ENCODE measurements around the gene CIT. TPM values are rescaled to one million over a fixed set of nuclear protein-coding genes. Genes with fewer than 3 reads are reported as not detected.

CIT gene
- polyA plus RNA-seq, 3 donors = 0.03 TPM; not detected in 2

GRCh38 chr12:119804011-119804641, 73.0 kb downstream of the CIT start:
- Histone ChIP-seq H3K9me3 (replicated peaks in 1 of 2; ENCODE audit: control insufficient read depth in 1 of 2, insufficient read depth in 1 of 2, low read length in 2 of 2) (no peaks in the 10 kb centered on the region), H3K79me2 (ENCODE audit: insufficient read depth, low read length) (no peaks in the 10 kb centered on the region), H3K4me1 (ENCODE audit: control insufficient read depth in 1 of 2, insufficient read depth in 2 of 2, low read length in 2 of 2) (no peaks in the 10 kb centered on the region), H3K4me2 (replicated peaks; ENCODE audit: extremely low read depth, low read length, poor library complexity, severe bottlenecking) (no peak overlapping the region), H3K36me3 (replicated peaks in 1 of 2; ENCODE audit: control insufficient read depth in 1 of 2, insufficient read depth in 2 of 2, low read length in 2 of 2) (peaks cover 21 to 80% of the 10 kb centered on the region in 2 donors), H3K27ac (ENCODE audit: low read depth in 1 of 2, low read length in 2 of 2) (no peak overlapping the region), H3K9ac (ENCODE audit: insufficient read depth, low read length, poor library complexity, severe bottlenecking) (no peak overlapping the region), H2AFZ (ENCODE audit: insufficient read depth, low read depth, low read length, poor library complexity, severe bottlenecking) (no peak overlapping the region), H4K20me1 (ENCODE audit: insufficient read depth, low read length) (no peaks in the 10 kb centered on the region), H3K27me3 (ENCODE audit: control insufficient read depth in 2 of 2, insufficient read depth in 2 of 2, low read length in 2 of 2) (no peaks in the 10 kb centered on the region), H3K4me3 (replicated peaks in 1 of 3; ENCODE audit: low read depth in 2 of 3, low read length in 3 of 3) (no peak overlapping the region)
- H3K4me1 Mint-ChIP-seq = no peaks in the 10 kb centered on the region
- H3K4me3 Mint-ChIP-seq = no peak overlapping the region
- H3K27ac Mint-ChIP-seq = no peak overlapping the region
- H3K27me3 Mint-ChIP-seq (ENCODE audit: low read depth in 3 of 3) = peaks cover 0 to 4% (median 0%) of the 10 kb centered on the region in 3 donors
- TF ChIP-seq CTCF (IDR thresholded peaks at IDR 0.05) = no peak
- peaks cover 51 to 82% of the 10 kb centered on the region in 2 donors for H3K36me3 Mint-ChIP-seq
- 91% methylated on average over 31 of the region's 32 CpGs for WGBS (ENCODE audit: insufficient coverage)
- intact Hi-C loops (cut with micrococcal nuclease) = no loop called here
- DNase-seq = no peak
- peaks cover 0 to 5% (median 3%) of the 10 kb centered on the region in 7 donors for H3K9me3 Mint-ChIP-seq

DNA sequence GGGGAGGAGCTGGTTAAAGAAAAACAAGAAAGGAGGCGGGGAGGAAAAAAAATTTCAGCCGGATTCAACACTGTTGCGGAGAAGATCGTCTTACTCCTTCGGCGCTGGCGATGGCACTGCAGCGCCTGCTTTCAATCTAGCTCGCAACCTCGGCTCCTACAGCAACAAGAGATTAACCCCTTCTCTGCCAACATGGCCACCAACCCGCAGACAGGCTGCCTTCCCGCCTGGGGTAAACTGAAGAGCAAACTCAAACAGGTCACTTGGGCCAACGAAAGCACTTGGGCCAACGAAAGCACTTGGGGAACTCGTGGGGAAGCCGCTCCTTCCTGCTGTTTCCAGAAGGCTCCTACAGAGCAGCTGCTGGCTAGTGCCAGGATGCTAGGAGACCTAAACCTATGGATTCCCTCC, 73.7 kb downstream of the CIT start:
- peaks cover 0 to 1% (median 0%) of the 10 kb centered on the region in 7 donors for H3K9me3 Mint-ChIP-seq
- 85% methylated on average over 16 of the region's 16 CpGs for WGBS (ENCODE audit: insufficient coverage)
- H3K4me1 ChIP-seq (ENCODE audit: control insufficient read depth in 1 of 2, insufficient read depth in 2 of 2, low read length in 2 of 2) = no peaks in the 10 kb centered on the region

More for the DNA sequence above, 73.7 kb downstream of the CIT start:
- intact Hi-C loops (cut with micrococcal nuclease) = no loop called here
- H3K27me3 Mint-ChIP-seq (ENCODE audit: low read depth in 3 of 3) = peaks cover 0 to 4% (median 0%) of the 10 kb centered on the region in 3 donors
- Histone ChIP-seq H3K36me3 (replicated peaks in 1 of 2; ENCODE audit: control insufficient read depth in 1 of 2, insufficient read depth in 2 of 2, low read length in 2 of 2) (peaks cover 18 to 80% of the 10 kb centered on the region in 2 donors), H3K79me2 (ENCODE audit: insufficient read depth, low read length) (no peaks in the 10 kb centered on the region), H2AFZ (ENCODE audit: insufficient read depth, low read depth, low read length, poor library complexity, severe bottlenecking) (no peak overlapping the region), H3K4me3 (replicated peaks in 1 of 3; ENCODE audit: low read depth in 2 of 3, low read length in 3 of 3) (no peak overlapping the region), H4K20me1 (ENCODE audit: insufficient read depth, low read length) (no peaks in the 10 kb centered on the region), H3K27ac (ENCODE audit: low read depth in 1 of 2, low read length in 2 of 2) (no peak overlapping the region), H3K9ac (ENCODE audit: insufficient read depth, low read length, poor library complexity, severe bottlenecking) (no peak overlapping the region), H3K27me3 (ENCODE audit: control insufficient read depth in 2 of 2, insufficient read depth in 2 of 2, low read length in 2 of 2) (no peaks in the 10 kb centered on the region), H3K4me2 (replicated peaks; ENCODE audit: extremely low read depth, low read length, poor library complexity, severe bottlenecking) (no peak overlapping the region), H3K9me3 (replicated peaks in 1 of 2; ENCODE audit: control insufficient read depth in 1 of 2, insufficient read depth in 1 of 2, low read length in 2 of 2) (no peaks in the 10 kb centered on the region)
- no peak for TF ChIP-seq CTCF (IDR thresholded peaks at IDR 0.05)
- no peak for DNase-seq
- H3K4me1 Mint-ChIP-seq = no peaks in the 10 kb centered on the region
- no peak overlapping the region for H3K4me3 Mint-ChIP-seq
- no peak overlapping the region for H3K27ac Mint-ChIP-seq
- peaks cover 45 to 77% of the 10 kb centered on the region in 2 donors for H3K36me3 Mint-ChIP-seq
